Measurements from ENCODE around the gene CYSLTR2. TPM values are rescaled to one million over a fixed set of nuclear protein-coding genes. Genes with fewer than 3 reads are reported as not detected.

Gene CYSLTR2
- total and polyA plus RNA-seq, 2 of the 8 experiments (the other 6 are each of a cell fraction or from before 2014, with no cell fraction given): not detected

DNA sequence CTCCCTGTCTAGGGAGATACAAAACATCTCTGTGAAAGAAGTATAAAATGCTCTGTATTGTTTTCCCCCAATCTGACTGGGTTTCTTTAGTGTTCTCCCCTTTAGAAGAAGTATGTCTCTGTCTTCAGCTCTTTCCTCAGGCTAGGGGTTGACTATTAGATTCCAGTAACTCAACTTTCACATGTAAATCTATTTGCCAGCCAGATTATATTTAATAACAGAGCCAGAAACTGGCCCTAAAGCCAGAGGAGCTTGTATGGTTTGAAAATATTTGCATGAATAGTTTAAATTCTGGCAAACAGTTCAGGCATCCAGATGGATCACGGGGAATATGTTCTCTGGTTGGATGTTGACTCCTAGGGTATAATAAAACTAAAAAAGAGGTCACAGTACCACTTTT is 22.3 kb upstream of the CYSLTR2 start (continued):
- no peak for TF ChIP-seq BRCA1 (IDR thresholded peaks at IDR 0.05; ENCODE audit: low read depth, low read length)
- TF ChIP-seq, protein P1, sequence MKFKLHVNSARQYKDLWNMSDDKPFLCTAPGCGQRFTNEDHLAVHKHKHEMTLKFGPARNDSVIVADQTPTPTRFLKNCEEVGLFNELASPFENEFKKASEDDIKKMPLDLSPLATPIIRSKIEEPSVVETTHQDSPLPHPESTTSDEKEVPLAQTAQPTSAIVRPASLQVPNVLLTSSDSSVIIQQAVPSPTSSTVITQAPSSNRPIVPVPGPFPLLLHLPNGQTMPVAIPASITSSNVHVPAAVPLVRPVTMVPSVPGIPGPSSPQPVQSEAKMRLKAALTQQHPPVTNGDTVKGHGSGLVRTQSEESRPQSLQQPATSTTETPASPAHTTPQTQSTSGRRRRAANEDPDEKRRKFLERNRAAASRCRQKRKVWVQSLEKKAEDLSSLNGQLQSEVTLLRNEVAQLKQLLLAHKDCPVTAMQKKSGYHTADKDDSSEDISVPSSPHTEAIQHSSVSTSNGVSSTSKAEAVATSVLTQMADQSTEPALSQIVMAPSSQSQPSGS (IDR thresholded peaks at IDR 0.05; ENCODE audit: low read length): no peak
- TF ChIP-seq JUN (IDR thresholded peaks at IDR 0.05; ENCODE audit: low read depth, low read length): no peak
- no peak for TF ChIP-seq SIRT6 (IDR thresholded peaks at IDR 0.05; ENCODE audit: low read length)
- no peak for TF ChIP-seq FOSL1 (IDR thresholded peaks at IDR 0.05; ENCODE audit: insufficient read depth, low read depth, low read length)
